Stimulated activated CD8-positive, alpha-beta memory T cell treated with anti-CD3 and anti-CD28 coated beads, Interleukin-4, amount 100 ng/mL, for 24 hours (primary cell): ENCODE measurements around the gene SDC3.
"Not testable (repeated sequence)": the region's sequence is repeated elsewhere in the genome, so short reads cannot be mapped to it uniquely, and the experiment has no call there.

Source experiments
- DNase-seq: peaks from one replicate; pipeline ENCODE4 v3.0.0-alpha.2; 2020; ENCODE audit warnings: low read depth

The SDC3 gene

GRCh38 chr1:30908696-30909364, at the start of gene SDC3:
Gene SDC3 (minus strand): TSS chr1:30908758. CDS start chr1:30908586, 172 bp downstream.
- no peak for DNase-seq

- DNase-seq, result no peak
Measured at GRCh38 chr1:30957560-30958222, 49.1 kb upstream of the SDC3 start.

GRCh38 chr1:30955448-30956015, 47.0 kb upstream of the SDC3 start:
- DNase-seq, result no peak

- DNase-seq, result no peak
Measured at GRCh38 chr1:30953685-30954084, 45.1 kb upstream of the SDC3 start.

GRCh38 chr1:30952098-30952497, 43.5 kb upstream of the SDC3 start:
- DNase-seq, result no peak

DNA sequence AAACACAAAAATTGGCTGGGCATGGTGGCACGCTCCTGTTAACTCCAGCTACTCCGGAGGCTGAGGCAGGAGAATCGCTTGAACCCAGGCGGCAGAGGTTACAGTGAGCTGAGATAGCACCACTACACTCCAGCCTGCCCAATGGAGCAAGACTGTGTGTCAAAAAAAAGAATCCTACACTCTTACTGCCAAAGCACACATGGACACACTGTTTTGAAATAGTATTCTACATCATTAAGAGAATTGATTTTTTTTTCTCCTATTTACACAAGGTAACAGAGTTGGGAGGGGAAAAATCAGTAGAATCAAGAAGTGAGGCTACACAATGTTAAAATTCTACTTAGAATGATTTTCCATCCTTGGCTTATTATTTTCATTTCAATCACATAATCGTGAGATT, 42.1 kb upstream of the SDC3 start:
- no peak for DNase-seq

DNA sequence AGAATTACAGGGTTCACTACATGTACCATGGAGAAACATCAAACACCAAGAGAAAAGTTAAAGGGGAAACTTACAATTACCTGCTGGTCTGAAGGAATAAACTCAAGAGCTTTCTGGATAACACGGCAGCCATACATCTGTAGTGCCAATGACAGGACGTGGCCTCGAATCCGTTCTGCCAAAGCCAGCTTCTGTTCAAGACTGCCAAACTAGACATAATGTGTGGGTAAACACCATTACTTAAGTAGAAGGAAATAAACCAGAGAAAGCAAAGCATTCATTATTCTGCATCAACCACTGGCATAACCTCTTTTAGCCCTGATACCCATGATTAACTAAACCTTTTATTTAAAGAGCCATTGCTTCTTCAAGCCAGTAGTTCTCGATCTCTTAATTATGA, 41.5 kb upstream of the SDC3 start:
- no peak for DNase-seq

GRCh38 chr1:30949487-30949838, 40.9 kb upstream of the SDC3 start:
- DNase-seq, result not testable (repeated sequence)

DNA sequence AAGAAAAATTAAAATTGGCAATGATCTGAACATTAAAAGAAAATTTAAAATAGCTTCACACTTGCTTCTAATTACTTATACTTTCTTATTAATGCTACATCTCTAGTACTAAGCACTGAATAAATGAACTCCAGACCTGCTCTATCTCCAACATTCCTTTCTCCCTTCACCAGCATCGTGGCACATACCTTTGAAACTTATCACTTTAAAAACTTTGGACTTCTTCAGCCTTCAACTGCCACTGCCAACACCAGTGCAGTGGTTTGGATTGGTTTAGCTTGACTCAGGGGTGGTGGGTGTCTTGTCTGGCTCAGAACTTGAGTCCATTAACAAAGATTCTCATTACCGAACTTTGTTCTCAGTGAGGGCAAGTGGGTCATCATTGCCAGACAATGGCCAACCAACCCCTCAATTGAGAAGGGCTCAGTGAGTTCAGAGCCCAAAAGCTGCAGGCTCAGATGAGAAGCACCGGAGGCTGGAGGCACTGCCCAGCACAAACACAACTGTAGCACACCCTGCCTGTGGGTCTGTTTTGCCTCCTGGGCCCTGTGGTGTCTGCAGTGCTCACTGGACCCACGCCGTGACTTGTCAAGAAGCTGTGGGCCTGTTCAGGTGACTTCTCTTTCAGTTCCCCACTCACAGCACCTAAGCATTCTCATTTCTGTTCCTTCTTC, 40.4 kb upstream of the SDC3 start:
- not testable (repeated sequence) for DNase-seq

DNA sequence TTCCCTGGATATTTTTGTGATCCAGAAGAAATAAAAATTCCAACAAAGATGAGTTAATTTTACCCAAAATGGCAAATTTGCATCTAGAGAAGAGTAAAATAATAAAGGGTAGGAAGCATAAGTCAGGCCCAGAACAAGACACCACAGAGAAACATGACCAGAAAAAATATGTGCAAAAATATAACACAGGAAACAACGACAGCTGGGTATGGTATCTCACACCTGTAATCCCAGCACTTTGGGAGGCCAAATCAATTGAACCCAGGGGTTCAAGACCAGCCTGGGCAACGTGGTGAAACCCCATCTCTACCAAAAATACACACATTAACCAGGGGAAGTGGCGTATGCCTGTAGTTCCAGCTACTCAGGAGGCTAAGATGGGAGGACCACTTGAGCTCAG, 39.7 kb upstream of the SDC3 start:
- DNase-seq, result no peak

GRCh38 chr1:30947212-30947611, 38.7 kb upstream of the SDC3 start:
- DNase-seq, result no peak

DNA sequence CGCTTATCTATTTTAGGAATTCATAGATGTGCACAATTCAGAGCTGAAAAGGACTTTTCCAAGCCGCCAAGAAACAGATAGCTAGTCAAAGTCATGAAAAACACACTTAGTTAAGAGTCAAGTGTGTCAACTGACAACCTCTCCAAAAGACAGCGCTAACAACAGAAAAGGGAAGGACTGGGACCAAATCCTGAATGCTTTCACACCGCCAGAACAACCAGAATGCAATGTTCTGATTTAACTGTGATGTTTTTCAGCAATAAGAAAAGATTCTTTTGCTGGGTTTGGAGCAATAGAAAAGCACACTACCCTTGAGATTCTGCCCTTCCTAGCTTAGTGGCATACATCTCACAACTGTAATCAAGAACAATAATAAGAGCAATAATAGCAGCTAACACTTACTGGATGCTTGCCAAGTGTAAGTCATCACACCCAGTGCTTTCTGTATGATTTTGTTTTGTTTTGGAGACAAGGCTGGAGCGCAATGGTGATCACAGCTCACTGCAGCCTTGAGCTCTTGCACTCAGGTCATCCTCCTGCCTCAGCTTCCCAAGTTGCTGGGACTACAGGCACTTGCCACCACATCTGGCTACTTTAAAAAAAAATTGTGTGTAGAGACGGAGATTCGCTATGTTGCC, 33.9 kb upstream of the SDC3 start:
- DNase-seq, result no peak

- no peak for DNase-seq
Measured at GRCh38 chr1:30940541-30940940, 32.0 kb upstream of the SDC3 start.

DNA sequence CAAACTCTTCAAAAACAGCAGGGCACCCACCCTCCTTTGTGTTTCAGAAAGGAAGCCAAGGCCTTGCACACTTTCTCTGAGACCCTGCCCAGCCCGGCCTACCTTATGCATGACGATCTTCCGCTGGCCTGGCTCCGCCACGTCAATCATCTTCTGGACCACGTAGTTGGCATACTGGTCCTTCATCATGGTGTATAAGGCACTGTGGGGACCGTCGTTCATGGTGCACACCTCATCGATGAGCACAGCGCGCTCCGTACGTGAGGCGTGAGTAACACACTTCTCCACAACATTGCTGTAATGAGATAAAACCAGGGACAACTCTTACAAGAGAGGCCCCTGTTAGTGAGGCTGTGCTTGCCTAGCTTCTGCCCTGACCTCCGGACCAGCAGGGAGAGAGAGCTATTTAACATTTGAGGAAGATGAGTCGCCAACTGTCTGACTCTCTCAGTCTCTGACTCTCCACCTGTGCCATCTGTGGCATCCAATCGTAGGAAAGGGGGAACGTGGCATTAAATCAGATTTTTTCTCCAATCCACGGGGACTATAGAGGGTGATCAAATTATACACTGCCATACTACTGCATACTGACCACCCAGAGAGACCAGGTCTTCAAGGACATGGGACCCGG, 28.1 kb upstream of the SDC3 start:
- DNase-seq, result no peak

- not testable (repeated sequence) for DNase-seq
Measured at GRCh38 chr1:30935758-30936157, 27.2 kb upstream of the SDC3 start.

- DNase-seq, result no peak
Measured at GRCh38 chr1:30934613-30935012, 26.1 kb upstream of the SDC3 start.

- no peak for DNase-seq
Measured at GRCh38 chr1:30933874-30934252, 25.3 kb upstream of the SDC3 start.

DNA sequence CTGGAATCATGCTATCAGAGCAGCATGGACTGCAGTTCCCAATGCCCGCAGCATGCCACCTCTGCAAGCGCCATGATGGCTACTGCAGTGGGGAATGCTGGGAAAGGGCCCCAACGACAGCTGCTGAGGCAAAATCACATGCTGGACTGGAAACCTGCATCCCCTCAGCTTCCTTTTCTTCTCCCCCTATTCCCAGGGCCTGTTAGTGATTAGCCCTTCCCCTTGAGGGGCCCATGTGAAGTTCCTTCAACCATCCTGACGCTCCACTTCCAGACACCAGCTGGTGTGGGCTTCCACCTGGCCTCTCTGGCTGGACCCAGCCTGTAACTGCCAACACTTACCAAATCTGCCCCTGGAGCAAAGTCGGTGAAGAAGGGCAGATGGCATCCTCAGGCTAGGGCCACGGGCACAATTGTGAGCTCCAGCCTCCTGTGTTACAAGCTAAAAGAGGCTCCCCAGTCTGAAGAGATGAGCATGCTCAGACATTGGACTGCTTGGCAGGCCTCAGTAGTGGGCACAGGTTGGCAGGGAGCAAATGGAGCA, 22.1 kb upstream of the SDC3 start:
- no peak for DNase-seq

DNA sequence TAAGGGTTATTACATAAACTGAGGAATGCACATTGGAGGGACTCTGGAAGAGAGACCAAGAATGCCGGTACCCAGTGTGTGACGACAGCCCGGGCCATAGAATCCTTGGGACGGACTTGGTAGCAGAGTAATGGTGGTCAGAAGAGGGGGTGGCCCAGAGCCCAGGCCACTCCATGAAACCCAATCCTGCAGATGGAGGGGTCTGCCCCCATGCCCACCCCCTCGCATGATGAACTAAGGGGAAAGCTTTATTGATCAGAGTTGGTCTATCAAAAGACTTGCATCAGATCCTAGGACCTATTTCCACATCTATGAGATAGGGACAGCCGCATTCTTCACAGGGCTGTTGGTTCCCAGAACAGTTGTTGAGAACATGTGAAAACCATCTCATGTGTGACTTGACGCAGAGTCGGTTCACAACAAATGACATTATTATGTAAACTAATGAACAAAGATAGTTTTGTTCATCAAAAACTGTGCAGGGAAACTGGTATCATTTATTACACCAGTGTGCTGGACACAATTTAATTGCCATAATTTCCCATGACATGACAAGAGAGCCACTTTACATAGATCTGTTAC, 21.5 kb upstream of the SDC3 start:
- DNase-seq, result no peak

DNA sequence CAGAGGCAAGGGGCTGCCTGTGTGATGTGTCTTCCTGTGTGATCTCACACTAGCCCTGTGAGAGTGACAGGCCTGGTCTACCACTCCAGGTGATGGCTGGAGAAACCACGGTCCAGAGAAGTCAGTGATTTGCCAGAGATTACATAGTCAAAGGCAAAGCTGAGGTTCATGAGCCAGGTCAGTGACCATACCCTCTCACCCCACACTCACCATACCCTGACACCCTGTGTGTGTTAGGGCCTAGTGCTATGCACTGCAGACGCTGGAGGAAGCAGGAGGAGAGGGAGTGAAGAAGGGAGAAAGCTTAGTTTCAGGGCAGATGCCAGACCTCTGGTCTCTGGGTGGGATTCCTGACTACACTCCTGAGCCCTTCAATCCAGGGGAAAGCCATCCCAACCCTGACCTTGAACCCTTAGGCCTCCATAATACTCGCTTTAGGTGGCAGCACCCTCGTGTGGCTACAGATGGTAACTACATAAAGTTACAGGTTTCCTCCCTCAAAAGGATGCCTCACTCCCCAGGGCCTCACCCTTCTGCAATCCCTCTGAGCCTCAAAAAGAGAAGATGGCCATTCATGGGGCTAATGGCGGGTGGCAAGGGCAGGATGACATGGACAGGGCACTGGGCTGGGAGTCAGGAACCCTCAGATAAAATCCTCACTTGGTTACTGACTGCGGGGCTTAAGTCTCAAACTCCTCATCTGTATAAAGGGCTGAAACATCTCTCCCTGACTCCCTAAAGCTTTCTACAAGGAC, 20.8 kb upstream of the SDC3 start:
- DNase-seq, result no peak

DNA sequence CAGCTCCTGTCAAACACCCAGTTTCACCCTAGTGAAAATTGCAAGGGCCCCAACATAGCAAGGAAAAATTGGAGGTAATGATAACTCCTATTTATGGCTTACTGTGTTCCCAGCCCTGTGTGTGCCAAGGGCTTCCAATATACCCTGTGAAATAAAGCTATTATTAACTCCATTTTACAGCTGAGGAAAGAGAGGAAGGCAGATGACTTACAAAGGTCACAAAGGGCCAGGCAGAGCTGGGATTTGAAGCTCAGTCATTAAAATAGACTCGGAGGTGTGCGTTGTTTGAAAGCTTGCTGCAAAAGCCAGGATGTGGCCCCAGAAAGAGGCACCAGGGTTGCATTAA, 20.2 kb upstream of the SDC3 start:
- DNase-seq, result no peak
